ENCODE data around the gene EEF2KMT.
"Not testable (repeated sequence)": the region's sequence is repeated elsewhere in the genome, so short reads cannot be mapped to it uniquely, and the experiment has no call there.

DNA sequence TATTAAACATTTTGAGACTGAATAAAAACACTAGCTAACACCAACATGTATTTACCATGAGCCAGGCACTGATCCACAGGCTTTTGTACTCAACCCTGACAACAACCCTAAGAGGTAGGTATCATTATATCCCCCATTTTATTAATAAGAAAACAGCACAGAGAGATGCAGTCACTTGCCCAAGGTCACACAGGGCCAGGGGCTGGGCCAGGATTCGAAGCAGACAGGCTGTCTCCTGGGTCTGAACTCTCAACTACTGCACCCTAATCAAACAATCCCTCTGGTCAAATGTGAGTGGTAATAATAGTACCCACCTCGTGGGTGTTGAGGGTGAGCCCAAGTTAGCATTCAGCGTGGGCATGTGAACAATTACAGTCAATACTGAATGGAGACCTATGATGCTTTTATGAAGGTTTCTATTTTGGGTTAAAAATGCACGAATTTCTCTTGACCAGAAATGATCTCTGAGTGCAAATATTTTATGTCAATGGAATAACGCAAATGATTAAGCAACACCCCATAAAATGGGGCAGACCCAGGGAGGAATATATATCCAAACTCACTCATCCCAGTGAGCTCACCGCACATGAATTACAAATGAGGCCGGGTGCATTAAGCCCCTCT is 1.0 kb downstream of the EEF2KMT start:
- TF ChIP-seq, protein P1, sequence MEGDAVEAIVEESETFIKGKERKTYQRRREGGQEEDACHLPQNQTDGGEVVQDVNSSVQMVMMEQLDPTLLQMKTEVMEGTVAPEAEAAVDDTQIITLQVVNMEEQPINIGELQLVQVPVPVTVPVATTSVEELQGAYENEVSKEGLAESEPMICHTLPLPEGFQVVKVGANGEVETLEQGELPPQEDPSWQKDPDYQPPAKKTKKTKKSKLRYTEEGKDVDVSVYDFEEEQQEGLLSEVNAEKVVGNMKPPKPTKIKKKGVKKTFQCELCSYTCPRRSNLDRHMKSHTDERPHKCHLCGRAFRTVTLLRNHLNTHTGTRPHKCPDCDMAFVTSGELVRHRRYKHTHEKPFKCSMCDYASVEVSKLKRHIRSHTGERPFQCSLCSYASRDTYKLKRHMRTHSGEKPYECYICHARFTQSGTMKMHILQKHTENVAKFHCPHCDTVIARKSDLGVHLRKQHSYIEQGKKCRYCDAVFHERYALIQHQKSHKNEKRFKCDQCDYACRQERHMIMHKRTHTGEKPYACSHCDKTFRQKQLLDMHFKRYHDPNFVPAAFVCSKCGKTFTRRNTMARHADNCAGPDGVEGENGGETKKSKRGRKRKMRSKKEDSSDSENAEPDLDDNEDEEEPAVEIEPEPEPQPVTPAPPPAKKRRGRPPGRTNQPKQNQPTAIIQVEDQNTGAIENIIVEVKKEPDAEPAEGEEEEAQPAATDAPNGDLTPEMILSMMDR (conservative IDR thresholded peaks at IDR 0.05; ENCODE audit: low read depth, low read length): not testable (repeated sequence)
- TF ChIP-seq, protein P2, sequence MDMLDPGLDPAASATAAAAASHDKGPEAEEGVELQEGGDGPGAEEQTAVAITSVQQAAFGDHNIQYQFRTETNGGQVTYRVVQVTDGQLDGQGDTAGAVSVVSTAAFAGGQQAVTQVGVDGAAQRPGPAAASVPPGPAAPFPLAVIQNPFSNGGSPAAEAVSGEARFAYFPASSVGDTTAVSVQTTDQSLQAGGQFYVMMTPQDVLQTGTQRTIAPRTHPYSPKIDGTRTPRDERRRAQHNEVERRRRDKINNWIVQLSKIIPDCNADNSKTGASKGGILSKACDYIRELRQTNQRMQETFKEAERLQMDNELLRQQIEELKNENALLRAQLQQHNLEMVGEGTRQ (IDR thresholded peaks at IDR 0.05; ENCODE audit: low read depth, low read length): not testable (repeated sequence)
- not testable (repeated sequence) for TF ChIP-seq RAD21 (IDR thresholded peaks at IDR 0.05; ENCODE audit: low read length)
- peak; percentile 65 for TF ChIP-seq CEBPB (IDR thresholded peaks at IDR 0.05; ENCODE audit: low read depth, low read length)
